ENCODE results near the gene PPP3CA.
A peak's percentile ranks its signal among the peaks of the same experiment; 100 is the strongest.

The PPP3CA gene

GRCh38 chr4:101288365-101289145 is 58.8 kb downstream of the PPP3CA start:
- no peaks in the 10 kb centered on the region for H3K36me3 Mint-ChIP-seq
- H3K9me3 Mint-ChIP-seq, result no peaks in the 10 kb centered on the region
- H3K4me3 Mint-ChIP-seq, result no peak overlapping the region
- DNase-seq, result no peak
- CTCF ChIA-PET, result no interaction called here
- peaks cover 8% of the 10 kb centered on the region for H3K4me1 Mint-ChIP-seq
- no peaks in the 10 kb centered on the region for H3K27me3 Mint-ChIP-seq
- no peak overlapping the region for H3K27ac Mint-ChIP-seq

- no peaks in the 10 kb centered on the region for H3K27me3 Mint-ChIP-seq
- no peak for DNase-seq
- peaks cover 2% of the 10 kb centered on the region for H3K36me3 Mint-ChIP-seq
- H3K9me3 Mint-ChIP-seq, result no peaks in the 10 kb centered on the region
- H3K27ac Mint-ChIP-seq, result no peak overlapping the region
- no peak overlapping the region for H3K4me3 Mint-ChIP-seq
- CTCF ChIA-PET, result no interaction called here
- H3K4me1 Mint-ChIP-seq, result peaks cover 20% of the 10 kb centered on the region
Measured at GRCh38 chr4:101287324-101287723, 60.0 kb downstream of the PPP3CA start.

GRCh38 chr4:101286663-101287062 is 60.7 kb downstream of the PPP3CA start:
- H3K27ac Mint-ChIP-seq, result no peak overlapping the region
- peaks cover 27% of the 10 kb centered on the region for H3K4me1 Mint-ChIP-seq
- no peaks in the 10 kb centered on the region for H3K27me3 Mint-ChIP-seq
- no peaks in the 10 kb centered on the region for H3K9me3 Mint-ChIP-seq
- DNase-seq, result no peak
- no peak overlapping the region for H3K4me3 Mint-ChIP-seq
- H3K36me3 Mint-ChIP-seq, result peaks cover 2% of the 10 kb centered on the region
- CTCF ChIA-PET, result no interaction called here

- Mint-ChIP-seq H3K4me1 (peaks cover 28% of the 10 kb centered on the region), H3K27me3 (no peaks in the 10 kb centered on the region), H3K36me3 (peaks cover 4% of the 10 kb centered on the region), H3K4me3 (no peak overlapping the region), H3K27ac (no peak overlapping the region), H3K9me3 (no peaks in the 10 kb centered on the region)
- CTCF ChIA-PET, result no interaction called here
- no peak for DNase-seq
Measured at GRCh38 chr4:101285985-101286384, 61.3 kb downstream of the PPP3CA start.

- H3K27me3 Mint-ChIP-seq, result no peaks in the 10 kb centered on the region
- H3K9me3 Mint-ChIP-seq, result no peaks in the 10 kb centered on the region
- peaks cover 35% of the 10 kb centered on the region for H3K4me1 Mint-ChIP-seq
- H3K27ac Mint-ChIP-seq, result no peak overlapping the region
- no peak for DNase-seq
- peaks cover 7% of the 10 kb centered on the region for H3K36me3 Mint-ChIP-seq
- H3K4me3 Mint-ChIP-seq, result no peak overlapping the region
- CTCF ChIA-PET, result no interaction called here
Measured at GRCh38 chr4:101284546-101284945, 62.8 kb downstream of the PPP3CA start.

- Mint-ChIP-seq H3K36me3 (peaks cover 9% of the 10 kb centered on the region), H3K4me1 (peaks cover 44% of the 10 kb centered on the region), H3K27ac (no peak overlapping the region), H3K4me3 (no peak overlapping the region), H3K9me3 (no peaks in the 10 kb centered on the region), H3K27me3 (no peaks in the 10 kb centered on the region)
- CTCF ChIA-PET, result interaction anchor here (1.6 kb wide), 1 partner anchor 9 kb away, joined by 3 read pairs; no protein-coding TSS in a partner anchor
- no peak for DNase-seq
Measured at GRCh38 chr4:101283434-101283833, 63.9 kb downstream of the PPP3CA start.

- peak overlapping the region; percentile 55 for H3K27ac Mint-ChIP-seq
- CTCF ChIA-PET, result interaction anchor here (1.6 kb wide), 1 partner anchor 10 kb away, joined by 3 read pairs; no protein-coding TSS in a partner anchor
- DNase-seq, result peak; percentile 42
- H3K36me3 Mint-ChIP-seq, result peaks cover 9% of the 10 kb centered on the region
- no peaks in the 10 kb centered on the region for H3K9me3 Mint-ChIP-seq
- no peak overlapping the region for H3K4me3 Mint-ChIP-seq
- H3K4me1 Mint-ChIP-seq, result peaks cover 44% of the 10 kb centered on the region
- H3K27me3 Mint-ChIP-seq, result no peaks in the 10 kb centered on the region
Measured at GRCh38 chr4:101282076-101282844, 65.1 kb downstream of the PPP3CA start.

- Mint-ChIP-seq H3K27ac (no peak overlapping the region), H3K36me3 (peaks cover 9% of the 10 kb centered on the region), H3K27me3 (no peaks in the 10 kb centered on the region), H3K4me1 (peaks cover 44% of the 10 kb centered on the region), H3K4me3 (no peak overlapping the region), H3K9me3 (no peaks in the 10 kb centered on the region)
- CTCF ChIA-PET, result no interaction called here
- DNase-seq, result no peak
Measured at GRCh38 chr4:101280866-101281600, 66.3 kb downstream of the PPP3CA start.

GRCh38 chr4:101279377-101279871 is 67.9 kb downstream of the PPP3CA start:
- CTCF ChIA-PET, result no interaction called here
- no peak for DNase-seq
- Mint-ChIP-seq H3K9me3 (no peaks in the 10 kb centered on the region), H3K4me3 (peak overlapping the region; percentile 17), H3K27ac (peak overlapping the region; percentile 13), H3K27me3 (no peaks in the 10 kb centered on the region), H3K4me1 (peaks cover 41% of the 10 kb centered on the region), H3K36me3 (peaks cover 9% of the 10 kb centered on the region)

- no peak overlapping the region for H3K27ac Mint-ChIP-seq
- CTCF ChIA-PET, result no interaction called here
- no peaks in the 10 kb centered on the region for H3K9me3 Mint-ChIP-seq
- H3K4me1 Mint-ChIP-seq, result peaks cover 27% of the 10 kb centered on the region
- H3K4me3 Mint-ChIP-seq, result no peak overlapping the region
- H3K27me3 Mint-ChIP-seq, result no peaks in the 10 kb centered on the region
- no peak for DNase-seq
- H3K36me3 Mint-ChIP-seq, result peaks cover 7% of the 10 kb centered on the region
Measured at GRCh38 chr4:101277671-101278070, 69.7 kb downstream of the PPP3CA start.

- H3K4me1 Mint-ChIP-seq, result peaks cover 17% of the 10 kb centered on the region
- no peaks in the 10 kb centered on the region for H3K27me3 Mint-ChIP-seq
- no peak for DNase-seq
- H3K36me3 Mint-ChIP-seq, result peaks cover 7% of the 10 kb centered on the region
- no peak overlapping the region for H3K27ac Mint-ChIP-seq
- no peak overlapping the region for H3K4me3 Mint-ChIP-seq
- H3K9me3 Mint-ChIP-seq, result no peaks in the 10 kb centered on the region
- CTCF ChIA-PET, result no interaction called here
Measured at GRCh38 chr4:101276661-101277060, 70.7 kb downstream of the PPP3CA start.

- H3K9me3 Mint-ChIP-seq, result no peaks in the 10 kb centered on the region
- H3K4me1 Mint-ChIP-seq, result peaks cover 17% of the 10 kb centered on the region
- H3K27me3 Mint-ChIP-seq, result no peaks in the 10 kb centered on the region
- H3K4me3 Mint-ChIP-seq, result no peak overlapping the region
- H3K27ac Mint-ChIP-seq, result no peak overlapping the region
- peaks cover 2% of the 10 kb centered on the region for H3K36me3 Mint-ChIP-seq
- CTCF ChIA-PET, result interaction anchor here (0.7 kb wide), 1 partner anchor 1352 kb away, joined by 3 read pairs; no protein-coding TSS in a partner anchor
- no peak for DNase-seq
Measured at GRCh38 chr4:101274888-101275752, 72.2 kb downstream of the PPP3CA start.

GRCh38 chr4:101271516-101271915 is 75.8 kb downstream of the PPP3CA start:
- no peak for DNase-seq
- no peaks in the 10 kb centered on the region for H3K27me3 Mint-ChIP-seq
- no peak overlapping the region for H3K4me3 Mint-ChIP-seq
- no peaks in the 10 kb centered on the region for H3K36me3 Mint-ChIP-seq
- CTCF ChIA-PET, result no interaction called here
- H3K9me3 Mint-ChIP-seq, result no peaks in the 10 kb centered on the region
- peaks cover 10% of the 10 kb centered on the region for H3K4me1 Mint-ChIP-seq
- no peak overlapping the region for H3K27ac Mint-ChIP-seq

All from activated naive CD4-positive, alpha-beta T cell treated with anti-CD3 and anti-CD28 coated beads, Interleukin-2, amount 10 ng/mL, durations not matched to agents 7 days and 5 days (primary cell).